ENCODE data around the gene MVD. TPM values are rescaled to one million over a fixed set of nuclear protein-coding genes. Genes with fewer than 3 reads are reported as not detected.
"Not testable (repeated sequence)": the region's sequence is repeated elsewhere in the genome, so short reads cannot be mapped to it uniquely, and the experiment has no call there.

MVD gene
- total RNA-seq, 1 experiment from 2014 or later: 63.5 TPM

GRCh38 chr16:88618182-88618955 lies 44.5 kb downstream of the MVD start:
- in situ Hi-C loops (cut with HindIII; ENCODE audit: low sequenced_read_pairs): no loop called here
- DNase-seq (ENCODE audit: low spot score): no peak

- in situ Hi-C loops (cut with HindIII; ENCODE audit: low sequenced_read_pairs): no loop called here
- DNase-seq (ENCODE audit: low spot score): no peak
Measured at GRCh38 chr16:88617268-88618031, 45.4 kb downstream of the MVD start.

GRCh38 chr16:88616736-88617135 lies 46.2 kb downstream of the MVD start:
- in situ Hi-C loops (cut with HindIII; ENCODE audit: low sequenced_read_pairs): no loop called here
- DNase-seq (ENCODE audit: low spot score): no peak

GRCh38 chr16:88616320-88616719 lies 46.6 kb downstream of the MVD start:
- in situ Hi-C loops (cut with HindIII; ENCODE audit: low sequenced_read_pairs): no loop called here
- peak; percentile 86 for DNase-seq (ENCODE audit: low spot score)

GRCh38 chr16:88614818-88615580 lies 47.9 kb downstream of the MVD start:
- in situ Hi-C loops (cut with HindIII; ENCODE audit: low sequenced_read_pairs): no loop called here
- DNase-seq (ENCODE audit: low spot score): peak; percentile 87

GRCh38 chr16:88613911-88614817 lies 48.7 kb downstream of the MVD start:
- in situ Hi-C loops (cut with HindIII; ENCODE audit: low sequenced_read_pairs): no loop called here
- no peak for DNase-seq (ENCODE audit: low spot score)

GRCh38 chr16:88613293-88613692 lies 49.6 kb downstream of the MVD start:
- in situ Hi-C loops (cut with HindIII; ENCODE audit: low sequenced_read_pairs): no loop called here

GRCh38 chr16:88610909-88611812 lies 51.7 kb downstream of the MVD start:
- DNase-seq (ENCODE audit: low spot score): peak; percentile 59
- in situ Hi-C loops (cut with HindIII; ENCODE audit: low sequenced_read_pairs): no loop called here

More at GRCh38 chr16:88613293-88613692, 49.6 kb downstream of the MVD start:
- no peak for DNase-seq (ENCODE audit: low spot score)

GRCh38 chr16:88610080-88610479 lies 52.8 kb downstream of the MVD start:
- no peak for DNase-seq (ENCODE audit: low spot score)
- in situ Hi-C loops (cut with HindIII; ENCODE audit: low sequenced_read_pairs): no loop called here

GRCh38 chr16:88609426-88609825 lies 53.5 kb downstream of the MVD start:
- in situ Hi-C loops (cut with HindIII; ENCODE audit: low sequenced_read_pairs); DNase-seq (ENCODE audit: low spot score): not testable (repeated sequence)

- in situ Hi-C loops (cut with HindIII; ENCODE audit: low sequenced_read_pairs): no loop called here
- DNase-seq (ENCODE audit: low spot score): no peak
Measured at GRCh38 chr16:88608076-88608475, 54.8 kb downstream of the MVD start.

- peak; percentile 94 for DNase-seq (ENCODE audit: low spot score)
Measured at GRCh38 chr16:88606148-88606757, 56.6 kb downstream of the MVD start.

GRCh38 chr16:88605186-88606147 lies 57.4 kb downstream of the MVD start:
- no peak for DNase-seq (ENCODE audit: low spot score)

More at GRCh38 chr16:88606148-88606757, 56.6 kb downstream of the MVD start:
- in situ Hi-C loops (cut with HindIII; ENCODE audit: low sequenced_read_pairs): no loop called here

GRCh38 chr16:88602091-88602490 lies 60.8 kb downstream of the MVD start:
- DNase-seq (ENCODE audit: low spot score): no peak
- in situ Hi-C loops (cut with HindIII; ENCODE audit: low sequenced_read_pairs): no loop called here

More at GRCh38 chr16:88605186-88606147, 57.4 kb downstream of the MVD start:
- in situ Hi-C loops (cut with HindIII; ENCODE audit: low sequenced_read_pairs): no loop called here

Measured in G401 (cell line).